ENCODE data around the gene RPS6KA5.

The RPS6KA5 gene

DNA sequence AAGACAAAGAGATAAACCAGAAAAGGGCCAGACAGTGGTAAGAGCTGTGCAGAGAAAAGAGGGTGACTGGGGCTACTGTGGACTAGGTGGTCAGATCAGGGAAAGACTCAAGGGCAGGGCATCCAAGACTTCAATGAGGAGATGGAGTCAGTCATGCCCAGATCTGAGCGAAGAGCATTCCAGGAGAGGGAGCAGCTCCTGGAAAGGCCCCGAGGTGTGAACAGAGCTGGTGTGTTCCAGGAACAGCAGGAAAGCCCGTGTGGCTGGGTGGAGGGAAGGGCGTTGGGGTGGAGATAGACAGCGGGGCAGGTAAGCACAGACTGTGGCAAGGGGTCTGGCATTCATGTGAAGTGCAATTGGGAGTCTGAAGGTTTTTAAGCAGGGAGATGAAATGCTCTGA lies 261.0 kb downstream of the RPS6KA5 start:
- DNase-seq (ENCODE audit: insufficient read length, low spot score) (no peak), FAIRE-seq (no peak)

DNA sequence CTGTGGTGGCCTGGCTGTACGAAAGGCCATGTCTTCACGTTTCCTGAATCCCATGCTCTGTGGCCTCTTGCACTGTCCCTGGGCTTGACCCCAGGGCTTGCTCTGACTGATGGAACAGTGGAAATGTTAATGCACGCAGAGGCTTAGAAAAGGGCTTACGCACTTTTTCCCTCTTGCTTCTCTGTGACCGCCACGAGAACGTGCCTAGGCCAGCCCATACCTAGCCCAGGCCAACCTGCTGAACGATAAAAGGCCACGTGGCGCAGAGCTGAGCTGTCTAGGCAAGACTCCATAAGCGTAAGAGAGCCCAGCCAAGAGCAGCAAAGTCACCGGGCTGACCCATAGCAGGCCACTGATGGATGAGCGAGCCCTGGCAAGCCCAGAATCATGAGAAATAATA lies 262.5 kb downstream of the RPS6KA5 start:
- TF ChIP-seq PAX5 (IDR thresholded peaks at IDR 0.05; ENCODE audit: insufficient read depth, low read length, severe bottlenecking) (no peak), POLR2A (IDR thresholded peaks at IDR 0.05; ENCODE audit: low read depth, low read length) (no peak), TAF1 (IDR thresholded peaks at IDR 0.05; ENCODE audit: low read depth, low read length) (no peak), POLR2AphosphoS5 (IDR thresholded peaks at IDR 0.05; ENCODE audit: low read depth, low read length) (no peak), SPI1 (IDR thresholded peaks at IDR 0.05; ENCODE audit: low read depth, low read length) (no peak), POU2F2 (IDR thresholded peaks at IDR 0.05; ENCODE audit: low read depth, low read length) (no peak)
- DNase-seq (ENCODE audit: insufficient read length, low spot score) (no peak), FAIRE-seq (no peak)

More for the DNA sequence above, 261.0 kb downstream of the RPS6KA5 start:
- no peak for TF ChIP-seq PAX5 (IDR thresholded peaks at IDR 0.05; ENCODE audit: insufficient read depth, low read length, severe bottlenecking)
- TF ChIP-seq SPI1 (IDR thresholded peaks at IDR 0.05; ENCODE audit: low read depth, low read length), result no peak
- no peak for TF ChIP-seq POLR2A (IDR thresholded peaks at IDR 0.05; ENCODE audit: low read depth, low read length)
- no peak for TF ChIP-seq POLR2AphosphoS5 (IDR thresholded peaks at IDR 0.05; ENCODE audit: low read depth, low read length)
- TF ChIP-seq TAF1 (IDR thresholded peaks at IDR 0.05; ENCODE audit: low read depth, low read length), result no peak
- no peak for TF ChIP-seq POU2F2 (IDR thresholded peaks at IDR 0.05; ENCODE audit: low read depth, low read length)
